Gastrocnemius medialis (tissue), 4 donors: ENCODE results near the gene PARD3. TPM values are rescaled to one million over a fixed set of nuclear protein-coding genes. Genes with fewer than 3 reads are reported as not detected.

ENCODE experiments used
- ATAC-seq, 2 donors: fragments of 150-250 bp; one replicate each; pipeline ENCODE4 v1.9.1; 2016
- DNase-seq, 2 donors: peaks; one replicate each; pipeline ENCODE4 v3.0.0-alpha.2; 2019
- H3K27ac ChIP-seq, 4 donors: fragments of 200-600 bp; sonication (generic); 1 replicate in 1 of 4; 2 replicates in 3 of 4; pipeline ENCODE4 v1.5.1; 2016 to 2018; ENCODE audit warnings: mild to moderate bottlenecking in 2 of 4, moderate library complexity in 1 of 4
- H3K27me3 ChIP-seq, 3 donors: fragments of 200-600 bp; sonication (generic) in 2 of 3; 1 replicate in 1 of 3; 2 replicates in 2 of 3; pipeline versions ENCODE4 v1.5.1 to v1.6.0; 2016 to 2019; ENCODE audit warnings: mild to moderate bottlenecking in 1 of 3, moderate library complexity in 1 of 3
- H3K36me3 ChIP-seq, 2 donors: fragments of 200-600 bp; sonication (generic) in 1 of 2; one replicate each; pipeline ENCODE4 v1.5.1; 2017 to 2018
- H3K4me1 ChIP-seq, 2 donors: fragments of 200-600 bp; sonication (generic) in 1 of 2; one replicate each; pipeline ENCODE4 v1.5.1; 2016 to 2017; ENCODE audit warnings: mild to moderate bottlenecking in 2 of 2
- H3K4me3 ChIP-seq, 4 donors: fragments of 200-600 bp; sonication (generic) in 3 of 4; 1 replicate in 1 of 4; 2 replicates in 3 of 4; pipeline ENCODE4 v1.5.1; 2016 to 2019; ENCODE audit warnings: mild to moderate bottlenecking in 2 of 4
- H3K9me3 ChIP-seq, 3 donors: fragments of 200-600 bp; sonication (generic) in 2 of 3; 1 replicate in 1 of 3; 2 replicates in 2 of 3; pipeline ENCODE4 v1.5.1; 2016 to 2019
- POLR2A ChIP-seq, 2 donors: fragments of 450-650 bp; IDR thresholded peaks; one replicate each; pipeline ENCODE4 v1.6.1; 2017; ENCODE audit warnings: antibody characterized with exemption in 2 of 2, mild to moderate bottlenecking in 2 of 2, moderate library complexity in 2 of 2
- in situ Hi-C, 4 donors: fragments of 200-750 bp; cut with MboI; loops; one replicate each; pipeline versions ENCODE4 v1.15.0 to v1.8.0; 2017; ENCODE audit warnings: low sequenced_read_pairs in 4 of 4
- intact Hi-C: fragments of 100-400 bp; cut with DNase I; formaldehyde crosslinking; loops from one replicate; pipeline ENCODE4 v1.15.1; 2023; ENCODE audit warnings: low total_unique reads
- total RNA-seq, 4 donors: library from RNA; depleted of rRNA; stranded (reverse); fragments of >200 nt; gene quantifications; one replicate each; pipeline versions ENCODE4 v1.1.0 to v1.2.3, GENCODE V29; 2016
- TF ChIP-seq, protein P1 (sequence below), 5 experiments: fragments of 450-650 bp in 3 of 5; fragments of 200-600 bp in 2 of 5; sonication (generic) in 2 of 5; IDR thresholded peaks in 4 of 5; conservative IDR thresholded peaks in 1 of 5; 1 replicate in 4 of 5; 2 replicates in 1 of 5; pipeline ENCODE4 v1.5.1; 2016 to 2019; ENCODE audit warnings: antibody characterized with exemption in 5 of 5, mild to moderate bottlenecking in 3 of 5, moderate library complexity in 3 of 5

Gene PARD3
- total RNA-seq, 4 donors from 2014 or later = 64.6 to 75.8 (median 68.3) TPM

DNA sequence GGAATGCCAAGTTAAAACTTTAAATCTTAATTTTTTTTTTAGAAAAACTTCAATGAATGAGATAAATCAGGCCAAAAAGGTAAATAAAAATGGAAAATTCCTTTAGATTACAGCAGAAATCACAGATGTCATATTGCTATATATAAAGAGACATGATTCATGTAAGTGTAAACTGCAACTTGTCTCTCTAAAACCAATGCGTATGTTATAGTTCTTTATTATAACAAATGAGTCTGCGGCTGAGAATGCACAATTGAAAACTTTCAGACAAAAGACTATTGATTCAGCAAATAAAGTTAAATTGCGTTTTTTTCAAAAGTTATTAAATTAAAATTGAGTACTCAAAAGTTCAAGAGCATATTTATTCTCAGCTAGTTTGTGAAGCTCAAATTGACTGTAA is 425.3 kb downstream of the PARD3 start:
- no peaks in the 10 kb centered on the region for H3K36me3 ChIP-seq
- H3K4me1 ChIP-seq = peaks cover 0 to 4% of the 10 kb centered on the region in 2 donors
- intact Hi-C loops (no loop called here), in situ Hi-C loops (no loop called here)
- TF ChIP-seq, protein P1, sequence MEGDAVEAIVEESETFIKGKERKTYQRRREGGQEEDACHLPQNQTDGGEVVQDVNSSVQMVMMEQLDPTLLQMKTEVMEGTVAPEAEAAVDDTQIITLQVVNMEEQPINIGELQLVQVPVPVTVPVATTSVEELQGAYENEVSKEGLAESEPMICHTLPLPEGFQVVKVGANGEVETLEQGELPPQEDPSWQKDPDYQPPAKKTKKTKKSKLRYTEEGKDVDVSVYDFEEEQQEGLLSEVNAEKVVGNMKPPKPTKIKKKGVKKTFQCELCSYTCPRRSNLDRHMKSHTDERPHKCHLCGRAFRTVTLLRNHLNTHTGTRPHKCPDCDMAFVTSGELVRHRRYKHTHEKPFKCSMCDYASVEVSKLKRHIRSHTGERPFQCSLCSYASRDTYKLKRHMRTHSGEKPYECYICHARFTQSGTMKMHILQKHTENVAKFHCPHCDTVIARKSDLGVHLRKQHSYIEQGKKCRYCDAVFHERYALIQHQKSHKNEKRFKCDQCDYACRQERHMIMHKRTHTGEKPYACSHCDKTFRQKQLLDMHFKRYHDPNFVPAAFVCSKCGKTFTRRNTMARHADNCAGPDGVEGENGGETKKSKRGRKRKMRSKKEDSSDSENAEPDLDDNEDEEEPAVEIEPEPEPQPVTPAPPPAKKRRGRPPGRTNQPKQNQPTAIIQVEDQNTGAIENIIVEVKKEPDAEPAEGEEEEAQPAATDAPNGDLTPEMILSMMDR (IDR thresholded peaks at IDR 0.05 in 4 of 5, conservative IDR thresholded peaks at IDR 0.05 in 1 of 5) = no peak
- no peak for TF ChIP-seq POLR2A (IDR thresholded peaks at IDR 0.05)
- no peak overlapping the region for H3K27ac ChIP-seq
- ATAC-seq (no peak), DNase-seq (no peak)
- no peaks in the 10 kb centered on the region for H3K27me3 ChIP-seq
- H3K4me3 ChIP-seq = no peak overlapping the region
- H3K9me3 ChIP-seq = no peaks in the 10 kb centered on the region

DNA sequence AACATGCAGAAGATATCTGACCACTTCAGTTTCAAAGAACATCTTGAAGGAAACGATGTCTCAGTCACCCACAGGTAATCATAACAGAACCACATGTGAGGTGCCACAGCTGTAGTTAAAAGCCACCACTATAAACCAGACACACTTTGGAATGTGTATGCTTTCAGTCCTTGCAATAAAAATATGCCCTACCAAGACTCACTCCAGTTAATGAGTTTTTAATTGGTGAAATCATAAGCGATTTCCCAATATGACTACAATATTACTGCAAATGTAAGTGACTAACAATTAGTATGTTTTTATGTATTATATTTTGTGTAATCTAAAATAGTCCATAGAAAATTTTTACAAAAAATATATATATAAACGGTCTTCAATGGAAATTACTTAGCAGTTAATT is 428.2 kb downstream of the PARD3 start:
- in situ Hi-C loops (no loop called here), intact Hi-C loops (no loop called here)
- ATAC-seq (no peak), DNase-seq (no peak)
- Histone ChIP-seq H3K9me3 (no peaks in the 10 kb centered on the region), H3K27me3 (no peaks in the 10 kb centered on the region), H3K4me1 (peaks cover 0 to 4% of the 10 kb centered on the region in 2 donors), H3K27ac (no peak overlapping the region), H3K4me3 (no peak overlapping the region), H3K36me3 (no peaks in the 10 kb centered on the region)
- TF ChIP-seq, protein P1 (IDR thresholded peaks at IDR 0.05 in 4 of 5, conservative IDR thresholded peaks at IDR 0.05 in 1 of 5) = no peak
- no peak for TF ChIP-seq POLR2A (IDR thresholded peaks at IDR 0.05)

DNA sequence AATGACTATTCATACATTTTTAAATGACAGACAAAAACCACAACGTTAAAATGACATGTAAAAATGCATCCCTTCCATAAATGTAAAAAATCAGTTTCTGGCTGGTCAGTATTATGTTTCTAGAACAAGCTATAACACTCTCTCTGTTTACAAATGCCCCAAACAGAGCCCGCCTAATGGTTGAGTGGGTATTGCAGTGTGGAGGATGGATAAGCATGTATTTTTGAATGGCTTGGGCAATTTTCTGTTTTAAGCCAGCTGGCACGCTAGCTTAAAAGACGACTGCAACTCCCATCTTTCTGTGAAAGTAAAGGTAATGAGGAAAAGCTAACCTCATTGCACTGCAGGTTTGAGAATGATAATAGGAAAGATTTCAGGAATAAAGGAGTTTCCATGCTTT is 430.7 kb downstream of the PARD3 start:
- H3K27ac ChIP-seq = no peak overlapping the region
- in situ Hi-C loops = no loop called here
- intact Hi-C loops = no loop called here
- no peaks in the 10 kb centered on the region for H3K36me3 ChIP-seq
- no peaks in the 10 kb centered on the region for H3K27me3 ChIP-seq
- peaks cover 0 to 8% of the 10 kb centered on the region in 2 donors for H3K4me1 ChIP-seq
- TF ChIP-seq POLR2A (IDR thresholded peaks at IDR 0.05) = no peak
- TF ChIP-seq, protein P1 (IDR thresholded peaks at IDR 0.05 in 4 of 5, conservative IDR thresholded peaks at IDR 0.05 in 1 of 5) = no peak
- no peak for DNase-seq
- H3K4me3 ChIP-seq = no peak overlapping the region
- H3K9me3 ChIP-seq = no peaks in the 10 kb centered on the region
- ATAC-seq = no peak

DNA sequence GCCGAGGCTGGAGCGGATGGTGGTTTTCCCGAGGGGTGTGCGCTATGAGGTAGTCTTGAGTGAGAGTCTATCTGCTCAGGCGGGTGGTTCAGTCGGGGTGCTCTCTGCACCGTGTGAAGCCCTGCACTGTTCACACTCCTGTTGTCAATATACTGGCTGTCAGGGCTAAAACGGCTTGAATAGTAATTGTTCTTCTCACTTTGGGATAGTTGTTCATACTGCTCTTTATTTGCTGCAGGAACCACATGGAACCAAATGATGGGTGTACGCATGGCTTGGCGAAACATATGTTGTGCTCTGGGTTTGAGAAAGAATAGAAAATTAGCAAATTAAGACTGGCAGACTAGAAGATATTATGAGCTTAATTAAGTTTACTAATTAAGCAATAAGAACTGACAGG is 432.5 kb downstream of the PARD3 start:
- peaks cover 0 to 4% of the 10 kb centered on the region in 2 donors for H3K4me1 ChIP-seq
- no peaks in the 10 kb centered on the region for H3K27me3 ChIP-seq
- in situ Hi-C loops (no loop called here), intact Hi-C loops (no loop called here)
- H3K27ac ChIP-seq = no peak overlapping the region
- no peak for TF ChIP-seq POLR2A (IDR thresholded peaks at IDR 0.05)
- TF ChIP-seq, protein P1 (IDR thresholded peaks at IDR 0.05 in 4 of 5, conservative IDR thresholded peaks at IDR 0.05 in 1 of 5) = no peak
- no peak overlapping the region for H3K4me3 ChIP-seq
- DNase-seq = no peak
- no peaks in the 10 kb centered on the region for H3K9me3 ChIP-seq
- H3K36me3 ChIP-seq = no peaks in the 10 kb centered on the region
- ATAC-seq = no peak

DNA sequence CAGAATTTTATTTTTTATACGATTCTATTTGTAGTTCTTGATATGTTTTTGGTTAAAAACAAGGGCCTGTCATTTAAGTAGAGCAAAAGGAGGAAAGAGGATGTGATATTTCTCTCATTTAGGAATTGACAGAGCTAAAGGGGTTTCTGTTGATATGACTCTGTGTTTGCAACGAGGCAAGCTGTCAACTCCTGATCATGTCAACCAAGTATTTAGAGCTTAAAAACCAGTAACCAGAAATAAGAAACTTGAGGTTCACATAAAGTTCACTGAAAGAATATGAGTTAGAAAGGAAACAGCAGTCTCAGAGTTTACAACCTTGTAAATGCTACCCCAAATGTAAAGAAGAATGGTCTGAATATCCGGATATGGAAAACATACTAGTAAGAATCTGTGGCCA is 434.2 kb downstream of the PARD3 start:
- no peaks in the 10 kb centered on the region for H3K27me3 ChIP-seq
- ATAC-seq (no peak), DNase-seq (no peak)
- in situ Hi-C loops (no loop called here), intact Hi-C loops (no loop called here)
- H3K9me3 ChIP-seq = no peaks in the 10 kb centered on the region
- no peak overlapping the region for H3K4me3 ChIP-seq
- no peak for TF ChIP-seq POLR2A (IDR thresholded peaks at IDR 0.05)
- TF ChIP-seq, protein P1 (IDR thresholded peaks at IDR 0.05 in 4 of 5, conservative IDR thresholded peaks at IDR 0.05 in 1 of 5) = no peak
- no peak overlapping the region for H3K27ac ChIP-seq
- peaks cover 0 to 4% of the 10 kb centered on the region in 2 donors for H3K4me1 ChIP-seq
- H3K36me3 ChIP-seq = no peaks in the 10 kb centered on the region
